K562 (cell line): Measurements from ENCODE around the gene TCF20. TPM values are rescaled to one million over a fixed set of nuclear protein-coding genes. Genes with fewer than 3 reads are reported as not detected.

Experiments
- ATAC-seq: fragments of 200-7000 bp; cut with Tn5 transposase; 3 replicates; pipeline ENCODE4 v1.9.1; 2020; ENCODE audit warnings: moderate library complexity
- BruUV-seq: library from RNA; stranded (reverse); fragments of 400-500 nt; replicated peaks from 2 replicates; lab custom pipeline; 2021; lab: Mats Ljungman, UMichigan
- CTCF ChIA-PET: fragments of 300-600 bp; formaldehyde crosslinking; extraction: SDS; loops from one replicate; lab custom pipeline; 2021; ENCODE audit warnings: low intra/inter-chr PET ratio; lab: Yijun Ruan, JAX
- POLR2A ChIA-PET: fragments of 300-600, 350-650 bp; sonication (Branson Sonifier 250); formaldehyde crosslinking; extraction: SDS; loops from one replicate; lab custom pipeline; 2021; ENCODE audit warnings: antibody characterized with exemption, inconsistent platforms; lab: Yijun Ruan, JAX
- DNase-seq, 4 experiments: peaks; one replicate each; pipeline versions ENCODE4 v3.0.0 to v3.0.0-alpha.2; 2011 to 2018; ENCODE audit warnings: low spot score in 3 of 4, mixed read lengths in 3 of 4; ENCODE audit errors: extremely low read depth in 1 of 4
- FAIRE-seq: peaks from 2 replicates; lab custom pipeline; 2011; peaks lifted over from hg19 to GRCh38; lab: Jason Lieb, UNC
- H2AFZ ChIP-seq: 2 replicates; pipeline ENCODE4 v1.6.0; 2011; ENCODE audit warnings: low read depth, low read length, control low read depth, inconsistent platforms
- H3K27ac ChIP-seq: fragments of 200-600 bp; 3 replicates; pipeline ENCODE4 v1.8.0; 2011; ENCODE audit warnings: low read depth, mild to moderate bottlenecking, control low read depth, inconsistent platforms, low read length, moderate library complexity, mixed read lengths; ENCODE audit errors: extremely low read depth
- H3K27me3 ChIP-seq, 2 experiments: fragments of 300-600 bp in 1 of 2; 2 replicates in 1 of 2; 3 replicates in 1 of 2; pipeline versions ENCODE4 v1.6.0 to v1.8.0; 2011; ENCODE audit warnings: inconsistent platforms in 2 of 2, low read length in 2 of 2, mild to moderate bottlenecking in 1 of 2, mixed read lengths in 1 of 2, moderate library complexity in 1 of 2; ENCODE audit not compliant: control insufficient read depth in 2 of 2, insufficient read depth in 2 of 2
- H3K36me3 ChIP-seq: fragments of 300-600 bp; 3 replicates; pipeline ENCODE4 v1.8.0; 2011; ENCODE audit warnings: mild to moderate bottlenecking, low read length, inconsistent platforms; ENCODE audit not compliant: control insufficient read depth, insufficient read depth
- H3K4me1 ChIP-seq, 2 experiments: fragments of 200-600 bp in 1 of 2; replicated peaks in 1 of 2; 2 replicates in 1 of 2; 3 replicates in 1 of 2; pipeline versions ENCODE4 v1.5.1 to v1.8.0; 2011; ENCODE audit warnings: inconsistent platforms in 2 of 2, low read length in 2 of 2, mild to moderate bottlenecking in 1 of 2, mixed read lengths in 1 of 2, moderate library complexity in 1 of 2; ENCODE audit not compliant: control insufficient read depth in 2 of 2, insufficient read depth in 2 of 2
- H3K4me2 ChIP-seq: 2 replicates; pipeline ENCODE4 v1.6.1; 2011; ENCODE audit warnings: low read length, control low read depth, inconsistent platforms, mixed read lengths; ENCODE audit not compliant: insufficient read depth
- H3K4me3 ChIP-seq: fragments of 200-600 bp; sonication (generic), shearing (Covaris generic); 2 replicates; pipeline ENCODE4 v1.5.1; 2016; ENCODE audit warnings: control low read depth, inconsistent platforms
- H3K79me2 ChIP-seq: fragments of 200-600 bp; 3 replicates; pipeline ENCODE4 v1.8.0; 2011; ENCODE audit warnings: low read length, inconsistent platforms; ENCODE audit not compliant: control insufficient read depth, insufficient read depth
- H3K9ac ChIP-seq, 2 experiments: 2 replicates each; pipeline versions ENCODE4 v1.6.0 to v1.6.1; 2011; ENCODE audit warnings: low read depth in 2 of 2, low read length in 2 of 2, control low read depth in 1 of 2, inconsistent platforms in 1 of 2, mild to moderate bottlenecking in 1 of 2, mixed read lengths in 1 of 2; ENCODE audit not compliant: insufficient read depth in 1 of 2
- H3K9me1 ChIP-seq: one replicate; pipeline ENCODE4 v1.6.0; 2011; ENCODE audit warnings: inconsistent platforms, mild to moderate bottlenecking, low read length, moderate library complexity; ENCODE audit not compliant: control insufficient read depth, insufficient read depth
- H3K9me3 ChIP-seq: replicated peaks from 2 replicates; pipeline ENCODE4 v1.5.1; 2011; ENCODE audit warnings: low read depth, low read length, inconsistent platforms; ENCODE audit not compliant: control insufficient read depth, insufficient read depth
- H4K20me1 ChIP-seq: replicated peaks from 2 replicates; pipeline ENCODE4 v1.6.1; 2011; ENCODE audit warnings: low read length, inconsistent platforms, mixed read lengths; ENCODE audit not compliant: control insufficient read depth, insufficient read depth
- CBFB ChIP-seq: sonication (generic); formaldehyde crosslinking; IDR thresholded peaks from 2 replicates; pipeline ENCODE4 v1.4.0; 2020; ENCODE audit warnings: mild to moderate bottlenecking, missing genetic modification reagents
- CHD2 ChIP-seq: IDR thresholded peaks from 2 replicates; pipeline ENCODE4 v1.6.1; 2011; ENCODE audit warnings: low read depth, low read length
- RBFOX2 ChIP-seq: fragments of 200-400 bp; formaldehyde crosslinking; IDR thresholded peaks from 2 replicates; pipeline ENCODE4 v1.6.1; 2017; ENCODE audit warnings: low read depth, mild to moderate bottlenecking, low read length, moderate library complexity
- SMAD2 ChIP-seq: fragments of 150-350 bp; IDR thresholded peaks from 2 replicates; pipeline ENCODE4 v1.6.1; 2014; ENCODE audit warnings: low read depth, mild to moderate bottlenecking, low read length
- SMAD3 ChIP-seq: fragments of 450-650 bp; formaldehyde crosslinking; conservative IDR thresholded peaks from 2 replicates; pipeline ENCODE4 v1.4.0; 2020; ENCODE audit warnings: mild to moderate bottlenecking
- ZNF23 ChIP-seq: fragments of 250-450 bp; sonication (Bioruptor Pico); IDR thresholded peaks from 2 replicates; pipeline ENCODE4 v1.4.0; 2020; ENCODE audit warnings: mild to moderate bottlenecking
- ZNF707 ChIP-seq: fragments of 250-450 bp; sonication (Bioruptor Pico); conservative IDR thresholded peaks from 2 replicates; pipeline ENCODE4 v1.8.0; 2022; ENCODE audit warnings: inconsistent platforms, mild to moderate bottlenecking, moderate library complexity
- WGBS: fragments of 100-300 bp; shearing (Covaris generic); methylation state at CpG from one replicate; pipeline ENCODE4 v1.1.6; 2016; ENCODE audit warnings: low coverage, mixed read lengths; ENCODE audit not compliant: insufficient coverage; ENCODE audit errors: missing lambda C conversion rate; 5-methylcytosine and 5-hydroxymethylcytosine counted together
- in situ Hi-C: fragments of 300-500 bp; cut with MboI; formaldehyde crosslinking; loops from 4 replicates; pipeline ENCODE4 v1.15.0; 2018; ENCODE audit warnings: inconsistent platforms, mixed read lengths
- intact Hi-C: fragments of 100-400 bp; cut with micrococcal nuclease; formaldehyde crosslinking; loops from 2 replicates; pipeline ENCODE4 v1.14.2; 2022
- polyA plus RNA-seq, 8 experiments: library from polyadenylated mRNA; depleted of rRNA in 4 of 8; stranded (reverse) in 5 of 8; unstranded in 3 of 8; fragments of >200 nt; fragmentation: Nextera tagmentation in 2 of 8; fragmentation: Illumina TruSeq in 1 of 8; extraction: Ambion mirVana in 2 of 8; extraction: Trizol in 1 of 8; gene quantifications; 2 replicates each; pipeline versions ENCODE4 v1.2.1 to v1.2.3, GENCODE V29; 2011 to 2014; ENCODE audit warnings: inconsistent platforms in 1 of 8, missing spikeins in 1 of 8
- total RNA-seq, 7 experiments: library from RNA; depleted of rRNA in 6 of 7; stranded (reverse); fragments of >200 nt in 6 of 7; fragmentation: Illumina TruSeq in 2 of 7; extraction: Trizol in 2 of 7; gene quantifications; 2 replicates each; pipeline versions ENCODE4 v1.2.1 to v1.2.3, GENCODE V29; 2011 to 2021; ENCODE audit warnings: low replicate concordance in 1 of 7
- TF ChIP-seq, protein P1 (sequence below): fragments of 250-450 bp; sonication (Bioruptor Pico); IDR thresholded peaks from 2 replicates; pipeline ENCODE4 v1.6.1; 2021; ENCODE audit warnings: mild to moderate bottlenecking
- TF ChIP-seq, protein P2 (sequence below): fragments of 450-650 bp; IDR thresholded peaks from 2 replicates; pipeline ENCODE4 v1.6.1; 2017; ENCODE audit warnings: antibody characterized with exemption, mild to moderate bottlenecking
- TF ChIP-seq, protein P3 (sequence below): sonication (generic); formaldehyde crosslinking; IDR thresholded peaks from 2 replicates; pipeline ENCODE4 v1.8.0; 2022; ENCODE audit warnings: mild to moderate bottlenecking, missing genetic modification reagents

TCF20 gene
- total and polyA plus RNA-seq, 9 of the 15 experiments (the other 6 are each of a cell fraction or from before 2014, with no cell fraction given), result 0.35 to 43.6 (median 17.5) TPM

GRCh38 chr22:42282252-42282942 lies 11.9 kb upstream of the TCF20 start:
- Histone ChIP-seq H3K4me3 (no peak overlapping the region), H3K27me3 (no peaks in the 10 kb centered on the region; a peak in 1 of 5 replicates), H2AFZ (no peak overlapping the region), H4K20me1 (peaks cover 23% of the 10 kb centered on the region; the same call in 1 of the 2 replicates), H3K36me3 (no peaks in the 10 kb centered on the region), H3K9me1 (no peaks in the 10 kb centered on the region), H3K4me2 (no peak overlapping the region), H3K79me2 (no peaks in the 10 kb centered on the region), H3K27ac (no peak overlapping the region), H3K9me3 (no peaks in the 10 kb centered on the region), H3K9ac (no peak overlapping the region), H3K4me1 (peaks cover 0 to 21% of the 10 kb centered on the region in 2 experiments; a peak in 2 of 5 replicates)
- ChIA-PET CTCF (no interaction called here), POLR2A (no interaction called here)
- DNase-seq (no peak), ATAC-seq (no peak; the same call in 2 of the 3 replicates), FAIRE-seq (no peak)
- intact Hi-C loops (no loop called here), in situ Hi-C loops (loop anchor here (10.0 kb wide), 1 partner anchor 108 kb away; no protein-coding TSS in a partner anchor)
- TF ChIP-seq, protein P1, sequence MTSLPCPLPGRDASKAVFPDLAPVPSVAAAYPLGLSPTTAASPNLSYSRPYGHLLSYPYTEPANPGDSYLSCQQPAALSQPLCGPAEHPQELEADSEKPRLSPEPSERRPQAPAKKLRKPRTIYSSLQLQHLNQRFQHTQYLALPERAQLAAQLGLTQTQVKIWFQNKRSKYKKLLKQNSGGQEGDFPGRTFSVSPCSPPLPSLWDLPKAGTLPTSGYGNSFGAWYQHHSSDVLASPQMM, result no peak
- TF ChIP-seq SMAD3 (CRISPR knock-in tag) (no peak), ZNF23 (CRISPR knock-in tag) (no peak), RBFOX2 (no peak), ZNF707 (no peak), CHD2 (no peak), CBFB (no peak), SMAD2 (no peak)
- TF ChIP-seq, protein P2, sequence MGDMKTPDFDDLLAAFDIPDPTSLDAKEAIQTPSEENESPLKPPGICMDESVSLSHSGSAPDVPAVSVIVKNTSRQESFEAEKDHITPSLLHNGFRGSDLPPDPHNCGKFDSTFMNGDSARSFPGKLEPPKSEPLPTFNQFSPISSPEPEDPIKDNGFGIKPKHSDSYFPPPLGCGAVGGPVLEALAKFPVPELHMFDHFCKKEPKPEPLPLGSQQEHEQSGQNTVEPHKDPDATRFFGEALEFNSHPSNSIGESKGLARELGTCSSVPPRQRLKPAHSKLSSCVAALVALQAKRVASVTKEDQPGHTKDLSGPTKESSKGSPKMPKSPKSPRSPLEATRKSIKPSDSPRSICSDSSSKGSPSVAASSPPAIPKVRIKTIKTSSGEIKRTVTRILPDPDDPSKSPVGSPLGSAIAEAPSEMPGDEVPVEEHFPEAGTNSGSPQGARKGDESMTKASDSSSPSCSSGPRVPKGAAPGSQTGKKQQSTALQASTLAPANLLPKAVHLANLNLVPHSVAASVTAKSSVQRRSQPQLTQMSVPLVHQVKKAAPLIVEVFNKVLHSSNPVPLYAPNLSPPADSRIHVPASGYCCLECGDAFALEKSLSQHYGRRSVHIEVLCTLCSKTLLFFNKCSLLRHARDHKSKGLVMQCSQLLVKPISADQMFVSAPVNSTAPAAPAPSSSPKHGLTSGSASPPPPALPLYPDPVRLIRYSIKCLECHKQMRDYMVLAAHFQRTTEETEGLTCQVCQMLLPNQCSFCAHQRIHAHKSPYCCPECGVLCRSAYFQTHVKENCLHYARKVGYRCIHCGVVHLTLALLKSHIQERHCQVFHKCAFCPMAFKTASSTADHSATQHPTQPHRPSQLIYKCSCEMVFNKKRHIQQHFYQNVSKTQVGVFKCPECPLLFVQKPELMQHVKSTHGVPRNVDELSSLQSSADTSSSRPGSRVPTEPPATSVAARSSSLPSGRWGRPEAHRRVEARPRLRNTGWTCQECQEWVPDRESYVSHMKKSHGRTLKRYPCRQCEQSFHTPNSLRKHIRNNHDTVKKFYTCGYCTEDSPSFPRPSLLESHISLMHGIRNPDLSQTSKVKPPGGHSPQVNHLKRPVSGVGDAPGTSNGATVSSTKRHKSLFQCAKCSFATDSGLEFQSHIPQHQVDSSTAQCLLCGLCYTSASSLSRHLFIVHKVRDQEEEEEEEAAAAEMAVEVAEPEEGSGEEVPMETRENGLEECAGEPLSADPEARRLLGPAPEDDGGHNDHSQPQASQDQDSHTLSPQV, result no peak
- TF ChIP-seq, protein P3, sequence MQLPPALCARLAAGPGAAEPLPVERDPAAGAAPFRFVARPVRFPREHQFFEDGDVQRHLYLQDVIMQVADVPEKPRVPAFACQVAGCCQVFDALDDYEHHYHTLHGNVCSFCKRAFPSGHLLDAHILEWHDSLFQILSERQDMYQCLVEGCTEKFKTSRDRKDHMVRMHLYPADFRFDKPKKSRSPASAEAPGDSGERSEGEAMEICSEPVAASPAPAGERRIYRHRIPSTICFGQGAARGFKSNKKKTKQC (CRISPR knock-in tag), result no peak
- BruUV-seq, result no TSS peak
- 33% methylated on average over 8 of the region's 22 CpGs for WGBS
